Panc1 (cell line): ENCODE measurements around the gene SNX10. TPM values are rescaled to one million over a fixed set of nuclear protein-coding genes. Genes with fewer than 3 reads are reported as not detected.

Experiments
- ATAC-seq: fragments of 200-7000 bp; cut with Tn5 transposase; 2 replicates; pipeline ENCODE4 v1.9.1; 2020; ENCODE audit warnings: mild to moderate bottlenecking, moderate library complexity
- BruUV-seq: library from RNA; stranded (reverse); fragments of 400-500 nt; replicated peaks from 2 replicates; lab custom pipeline; 2021; lab: Mats Ljungman, UMichigan
- CTCF ChIA-PET: fragments of 300-600 bp; sonication (Branson Sonifier 250); formaldehyde crosslinking; loops from one replicate; lab custom pipeline; 2022; ENCODE audit warnings: antibody characterized with exemption; lab: Charles Lee
- POLR2A ChIA-PET: fragments of 300-600 bp; sonication (Branson Sonifier 250); formaldehyde crosslinking; loops from one replicate; lab custom pipeline; 2022; ENCODE audit warnings: antibody characterized with exemption; lab: Charles Lee
- DNase-seq: peaks from one replicate; pipeline ENCODE4 v3.0.0-alpha.2; 2010; ENCODE audit warnings: low read depth, low spot score
- H3K27ac ChIP-seq: 2 replicates; pipeline ENCODE4 v1.5.1; 2011; ENCODE audit warnings: mild to moderate bottlenecking, low read length, inconsistent platforms
- H3K27me3 ChIP-seq: fragments of 200-500 bp; sonication (Bioruptor generic); 2 replicates; pipeline ENCODE4 v1.6.0; 2014; ENCODE audit warnings: low read length, inconsistent platforms; ENCODE audit not compliant: control insufficient read depth, insufficient read depth
- H3K36me3 ChIP-seq: fragments of 200-500 bp; sonication (Bioruptor generic); 2 replicates; pipeline ENCODE4 v1.5.1; 2014; ENCODE audit warnings: inconsistent platforms, mild to moderate bottlenecking, low read length, moderate library complexity; ENCODE audit not compliant: control insufficient read depth, insufficient read depth
- H3K4me1 ChIP-seq: 2 replicates; pipeline ENCODE4 v1.5.1; 2011; ENCODE audit warnings: inconsistent platforms, mild to moderate bottlenecking, low read length, moderate library complexity; ENCODE audit not compliant: control insufficient read depth, insufficient read depth
- H3K4me3 ChIP-seq, 2 experiments: 2 replicates each; pipeline ENCODE4 v1.5.1; 2011 to 2012; ENCODE audit warnings: low read depth in 2 of 2, low read length in 2 of 2, mild to moderate bottlenecking in 2 of 2, inconsistent platforms in 1 of 2, moderate library complexity in 1 of 2
- H3K9me3 ChIP-seq: fragments of 200-500 bp; sonication (Bioruptor generic); 2 replicates; pipeline ENCODE4 v1.5.1; 2014; ENCODE audit warnings: low read depth, mild to moderate bottlenecking, inconsistent platforms, low read length, moderate library complexity; ENCODE audit not compliant: control insufficient read depth, insufficient read depth
- CTCF ChIP-seq: fragments of 450-650 bp; IDR thresholded peaks from 2 replicates; pipeline ENCODE4 v1.5.1; 2017; ENCODE audit warnings: mild to moderate bottlenecking
- POLR2AphosphoS5 ChIP-seq: IDR thresholded peaks from 2 replicates; pipeline ENCODE4 v1.6.1; 2012; ENCODE audit warnings: mild to moderate bottlenecking, low read depth, low read length, moderate library complexity
- REST ChIP-seq, 2 experiments: IDR thresholded peaks; 2 replicates each; pipeline ENCODE4 v1.6.1; 2011 to 2012; ENCODE audit warnings: low read depth in 2 of 2, control low read depth in 1 of 2, low read length in 1 of 2, mild to moderate bottlenecking in 1 of 2, moderate library complexity in 1 of 2; ENCODE audit not compliant: insufficient read depth in 1 of 2
- SIN3A ChIP-seq: IDR thresholded peaks from 2 replicates; pipeline ENCODE4 v1.6.1; 2012; ENCODE audit warnings: low read depth, mild to moderate bottlenecking, low read length, moderate library complexity, borderline replicate concordance; ENCODE audit not compliant: insufficient read depth
- TCF7L2 ChIP-seq: IDR thresholded peaks from 2 replicates; pipeline ENCODE4 v1.6.1; 2011; ENCODE audit warnings: mild to moderate bottlenecking, low read depth, low read length, inconsistent platforms
- in situ Hi-C: cut with HindIII; loops from 2 replicates; pipeline ENCODE4 v1.10.0; 2016; ENCODE audit warnings: low sequenced_read_pairs, low pct_unique_long_range_greater_than_20kb
- intact Hi-C: fragments of 100-400 bp; cut with micrococcal nuclease; formaldehyde crosslinking; loops from one replicate; pipeline ENCODE4 v1.10.0; 2022; ENCODE audit not compliant: unreplicated experiment
- total RNA-seq: library from RNA; stranded (reverse); gene quantifications from one replicate; pipeline ENCODE4 v1.2.1, GENCODE V29; 2021; ENCODE audit not compliant: unreplicated experiment

The SNX10 gene
- total RNA-seq, 1 experiment from 2014 or later, result 21.8 TPM

GRCh38 chr7:26293569-26294308 is 2.1 kb downstream of the SNX10 start:
- DNase-seq (no peak), ATAC-seq (no peak)
- CTCF ChIA-PET, result interaction anchor here (1.0 kb wide), 1 partner anchor 866 kb away, joined by 4 read pairs; no protein-coding TSS in a partner anchor
- in situ Hi-C loops (no loop called here), intact Hi-C loops (loop anchor here (5.0 kb wide), 1 partner anchor 69 kb away; no protein-coding TSS in a partner anchor)
- TF ChIP-seq TCF7L2, result no peak
- TF ChIP-seq SIN3A, result no peak
- no peak for TF ChIP-seq CTCF
- no peak for TF ChIP-seq REST (IDR thresholded peaks at IDR 0.05; ENCODE audit: insufficient read depth in 1 of 2, low read depth in 2 of 2, low read length in 1 of 2)
- no peak for TF ChIP-seq POLR2AphosphoS5
- Histone ChIP-seq H3K27me3 (no peaks in the 10 kb centered on the region), H3K27ac (no peak overlapping the region), H3K9me3 (no peaks in the 10 kb centered on the region), H3K36me3 (no peaks in the 10 kb centered on the region), H3K4me3 (no peak overlapping the region), H3K4me1 (peaks cover 11% of the 10 kb centered on the region)
- POLR2A ChIA-PET, result no interaction called here
- BruUV-seq, result TSS peak; percentile 57

GRCh38 chr7:26295015-26295414 is 3.4 kb downstream of the SNX10 start:
- ChIA-PET POLR2A (no interaction called here), CTCF (no interaction called here)
- no peak for TF ChIP-seq CTCF
- no peak for TF ChIP-seq POLR2AphosphoS5
- no peak for TF ChIP-seq SIN3A
- no peak for TF ChIP-seq REST (IDR thresholded peaks at IDR 0.05; ENCODE audit: insufficient read depth in 1 of 2, low read depth in 2 of 2, low read length in 1 of 2)
- intact Hi-C loops (no loop called here), in situ Hi-C loops (no loop called here)
- Histone ChIP-seq H3K9me3 (no peaks in the 10 kb centered on the region), H3K4me1 (peaks cover 11% of the 10 kb centered on the region), H3K27ac (no peak overlapping the region), H3K27me3 (no peaks in the 10 kb centered on the region), H3K4me3 (no peak overlapping the region), H3K36me3 (no peaks in the 10 kb centered on the region)
- ATAC-seq (no peak), DNase-seq (no peak)
- BruUV-seq, result no TSS peak
